Measurements from ENCODE around the gene SAXO2.

GRCh38 chr15:82228750-82229149, 33.9 kb upstream of the SAXO2 start:
- TF ChIP-seq POLR2A (IDR thresholded peaks at IDR 0.05): no peak
- TF ChIP-seq, protein P1, sequence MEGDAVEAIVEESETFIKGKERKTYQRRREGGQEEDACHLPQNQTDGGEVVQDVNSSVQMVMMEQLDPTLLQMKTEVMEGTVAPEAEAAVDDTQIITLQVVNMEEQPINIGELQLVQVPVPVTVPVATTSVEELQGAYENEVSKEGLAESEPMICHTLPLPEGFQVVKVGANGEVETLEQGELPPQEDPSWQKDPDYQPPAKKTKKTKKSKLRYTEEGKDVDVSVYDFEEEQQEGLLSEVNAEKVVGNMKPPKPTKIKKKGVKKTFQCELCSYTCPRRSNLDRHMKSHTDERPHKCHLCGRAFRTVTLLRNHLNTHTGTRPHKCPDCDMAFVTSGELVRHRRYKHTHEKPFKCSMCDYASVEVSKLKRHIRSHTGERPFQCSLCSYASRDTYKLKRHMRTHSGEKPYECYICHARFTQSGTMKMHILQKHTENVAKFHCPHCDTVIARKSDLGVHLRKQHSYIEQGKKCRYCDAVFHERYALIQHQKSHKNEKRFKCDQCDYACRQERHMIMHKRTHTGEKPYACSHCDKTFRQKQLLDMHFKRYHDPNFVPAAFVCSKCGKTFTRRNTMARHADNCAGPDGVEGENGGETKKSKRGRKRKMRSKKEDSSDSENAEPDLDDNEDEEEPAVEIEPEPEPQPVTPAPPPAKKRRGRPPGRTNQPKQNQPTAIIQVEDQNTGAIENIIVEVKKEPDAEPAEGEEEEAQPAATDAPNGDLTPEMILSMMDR (IDR thresholded peaks at IDR 0.05): no peak
